Activated T-helper 2 cell treated with anti-CD3 and anti-CD28 coated beads, Interferon-gamma antibody, Interleukin-2, Interleukin-4, amounts not matched to agents 10 μg/mL and 5 μg/mL and 100 μg/mL, durations not matched to agents 14 hours and 24 hours and 36 hours (primary cell): ENCODE data around the gene ANKRD13D. TPM values are rescaled to one million over a fixed set of nuclear protein-coding genes. Genes with fewer than 3 reads are reported as not detected.

Experiments used
- DNase-seq: peaks from one replicate; pipeline ENCODE4 v3.0.0; 2021; ENCODE audit warnings: low spot score
- H3K27ac Mint-ChIP-seq: one replicate; pipeline ENCODE4 v1.8.0; 2021; ENCODE audit warnings: mixed read lengths
- H3K27me3 Mint-ChIP-seq: one replicate; pipeline ENCODE4 v1.8.0; 2021; ENCODE audit warnings: low read depth, mixed read lengths
- H3K36me3 Mint-ChIP-seq: one replicate; pipeline ENCODE4 v1.8.0; 2021; ENCODE audit warnings: low read depth, mixed read lengths
- H3K4me1 Mint-ChIP-seq: one replicate; pipeline ENCODE4 v1.8.0; 2021; ENCODE audit warnings: low read depth, mixed read lengths
- H3K4me3 Mint-ChIP-seq: one replicate; pipeline ENCODE4 v1.8.0; 2021; ENCODE audit warnings: low read depth, mild to moderate bottlenecking, moderate library complexity, mixed read lengths
- H3K9me3 Mint-ChIP-seq: one replicate; pipeline ENCODE4 v1.8.0; 2021; ENCODE audit warnings: mixed read lengths
- intact Hi-C: fragments of 100-400 bp; cut with micrococcal nuclease; formaldehyde crosslinking; loops from one replicate; pipeline ENCODE4 v1.15.1; 2023
- total RNA-seq: library from RNA; stranded (reverse); gene quantifications from 2 replicates; pipeline ENCODE4 v1.2.3, GENCODE V29; 2022

The ANKRD13D gene
- total RNA-seq, 1 donor from 2014 or later = 119 TPM

DNA sequence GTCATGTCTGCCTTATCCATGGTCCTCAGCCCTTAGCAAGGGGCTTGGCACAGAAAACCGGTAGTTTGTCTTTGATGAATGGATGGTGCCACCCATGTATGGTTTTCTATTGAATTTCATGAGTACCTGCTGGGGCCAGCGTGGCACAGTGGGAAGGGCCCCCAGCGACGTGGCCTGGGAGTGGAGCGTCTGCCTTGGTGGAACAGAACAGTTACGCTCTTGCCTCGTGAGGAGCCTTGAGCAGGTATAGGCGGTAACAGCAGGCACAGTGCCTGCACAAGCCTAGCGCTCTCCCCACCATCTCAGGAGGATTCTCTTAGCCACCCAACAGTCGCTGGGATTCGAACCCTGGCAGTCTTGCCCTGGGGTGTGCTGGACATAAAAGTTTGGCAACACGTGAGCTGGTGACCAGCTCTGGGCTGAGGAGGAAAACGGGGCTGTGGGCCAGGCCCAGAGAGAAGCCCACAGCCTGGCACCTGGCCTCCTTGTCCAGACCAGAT, 11.2 kb downstream of the ANKRD13D start:
- H3K27me3 Mint-ChIP-seq = no peaks in the 10 kb centered on the region
- intact Hi-C loops = no loop called here
- peaks cover 60% of the 10 kb centered on the region for H3K36me3 Mint-ChIP-seq
- H3K27ac Mint-ChIP-seq = no peak overlapping the region
- H3K4me3 Mint-ChIP-seq = no peak overlapping the region
- H3K9me3 Mint-ChIP-seq = peaks cover 18% of the 10 kb centered on the region
- no peak for DNase-seq
- peaks cover 5% of the 10 kb centered on the region for H3K4me1 Mint-ChIP-seq

DNA sequence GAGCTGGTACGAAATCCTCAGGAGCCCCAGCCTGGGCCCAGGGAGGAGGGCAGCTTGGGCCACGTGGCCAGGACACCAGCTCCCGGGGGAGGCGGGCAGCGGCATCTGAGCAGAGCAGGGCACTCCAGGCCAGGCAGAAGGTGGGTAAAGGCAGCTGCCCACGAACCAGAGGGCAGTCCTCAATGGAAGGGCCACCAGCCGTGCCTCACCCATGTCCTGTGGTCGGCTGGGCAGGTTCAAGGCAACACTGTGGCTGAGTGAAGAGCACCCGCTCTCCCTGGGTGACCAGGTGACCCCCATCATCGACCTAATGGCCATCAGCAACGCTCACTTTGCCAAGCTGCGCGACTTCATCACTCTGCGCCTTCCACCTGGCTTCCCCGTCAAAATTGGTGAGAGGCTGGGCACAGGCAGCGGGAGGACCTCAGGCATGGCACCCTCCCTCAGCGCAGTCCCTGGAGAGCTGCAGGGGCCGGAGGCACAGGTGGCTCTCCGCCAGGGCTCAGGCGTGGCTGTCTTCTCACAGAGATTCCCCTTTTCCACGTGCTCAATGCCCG, 11.7 kb downstream of the ANKRD13D start:
- DNase-seq = no peak
- no peaks in the 10 kb centered on the region for H3K27me3 Mint-ChIP-seq
- intact Hi-C loops = no loop called here
- peaks cover 55% of the 10 kb centered on the region for H3K36me3 Mint-ChIP-seq
- H3K27ac Mint-ChIP-seq = no peak overlapping the region
- peaks cover 13% of the 10 kb centered on the region for H3K9me3 Mint-ChIP-seq
- H3K4me3 Mint-ChIP-seq = no peak overlapping the region
- H3K4me1 Mint-ChIP-seq = peaks cover 5% of the 10 kb centered on the region

DNA sequence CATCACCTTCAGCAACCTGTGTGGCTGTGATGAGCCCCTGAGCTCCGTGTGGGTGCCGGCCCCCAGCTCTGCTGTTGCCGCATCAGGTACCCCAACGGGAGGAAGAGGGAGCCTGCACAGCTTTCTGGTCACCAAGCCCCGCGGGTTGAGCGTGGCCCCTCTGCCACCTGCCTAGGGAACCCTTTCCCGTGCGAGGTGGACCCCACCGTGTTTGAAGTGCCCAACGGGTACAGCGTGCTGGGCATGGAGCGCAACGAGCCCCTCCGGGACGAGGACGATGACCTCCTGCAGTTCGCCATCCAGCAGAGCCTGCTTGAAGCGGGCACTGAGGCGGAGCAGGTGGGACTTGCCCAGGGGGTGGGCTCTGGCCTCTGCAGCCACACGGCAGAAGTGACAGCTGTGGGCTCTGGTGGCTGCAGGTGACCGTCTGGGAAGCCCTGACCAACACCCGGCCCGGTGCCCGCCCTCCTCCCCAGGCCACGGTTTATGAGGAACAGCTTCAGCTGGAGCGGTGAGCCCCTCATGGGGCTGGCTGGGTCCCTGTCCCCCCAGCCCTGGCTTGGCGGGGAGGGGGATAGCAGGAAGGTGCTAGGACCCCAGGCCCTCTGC, 12.3 kb downstream of the ANKRD13D start:
- Mint-ChIP-seq H3K4me3 (no peak overlapping the region), H3K27ac (no peak overlapping the region), H3K27me3 (no peaks in the 10 kb centered on the region), H3K4me1 (peaks cover 5% of the 10 kb centered on the region), H3K36me3 (peaks cover 49% of the 10 kb centered on the region), H3K9me3 (peaks cover 7% of the 10 kb centered on the region)
- intact Hi-C loops = no loop called here
- no peak for DNase-seq

DNA sequence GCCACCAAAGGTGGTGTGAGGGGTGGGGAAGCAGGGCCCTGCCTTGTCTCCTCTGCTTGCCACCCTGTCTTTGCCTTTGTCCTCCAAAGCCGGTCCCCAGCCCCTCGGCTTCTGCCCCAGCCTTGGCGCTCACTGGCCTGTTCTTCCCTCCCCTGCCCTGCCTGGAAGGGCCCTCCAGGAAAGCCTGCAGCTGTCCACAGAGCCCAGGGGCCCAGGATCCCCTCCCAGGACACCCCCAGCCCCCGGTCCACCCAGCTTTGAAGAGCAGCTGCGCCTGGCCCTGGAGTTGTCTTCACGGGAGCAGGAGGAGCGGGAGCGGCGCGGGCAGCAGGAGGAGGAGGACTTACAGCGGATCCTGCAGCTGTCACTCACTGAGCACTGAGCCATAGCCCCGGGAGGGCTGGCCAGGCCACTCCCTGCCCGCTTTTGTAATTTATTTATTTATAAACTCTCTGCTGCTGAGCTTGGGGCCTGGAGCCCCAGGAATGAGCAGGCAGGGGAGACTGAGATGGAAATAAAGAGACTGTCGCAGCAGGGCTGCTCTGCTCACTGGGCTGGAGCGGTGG, 12.9 kb downstream of the ANKRD13D start:
- Mint-ChIP-seq H3K27me3 (no peaks in the 10 kb centered on the region), H3K4me1 (peaks cover 5% of the 10 kb centered on the region)
- intact Hi-C loops = no loop called here

DNA sequence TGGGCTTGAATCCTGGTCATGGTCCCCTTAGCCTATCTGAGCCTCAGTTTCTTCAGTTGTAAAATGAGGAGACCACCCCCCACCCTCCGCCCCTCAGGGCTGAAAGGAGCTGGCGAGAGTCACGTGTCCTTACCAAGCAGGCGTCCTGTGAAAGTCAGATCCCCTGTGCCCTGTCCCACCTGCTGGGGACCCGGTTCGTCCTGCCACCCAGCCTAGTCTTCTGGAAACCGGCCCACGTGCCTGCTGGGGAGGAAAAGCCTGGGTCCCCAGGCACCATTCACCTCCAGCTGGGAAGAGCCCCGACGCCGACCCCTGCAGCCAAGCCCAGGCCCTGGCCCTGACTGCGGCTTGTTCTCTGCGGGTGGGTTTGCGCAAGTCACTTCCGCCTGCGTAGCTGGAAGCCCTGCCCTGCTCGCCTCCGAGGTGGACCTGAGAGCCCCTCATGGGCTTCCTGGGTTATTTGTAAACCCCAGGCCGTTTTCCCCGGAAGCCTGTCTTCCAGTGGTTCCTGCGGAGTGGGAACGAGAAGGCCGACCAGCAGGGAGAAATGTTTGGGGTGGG, 13.5 kb downstream of the ANKRD13D start:
- Mint-ChIP-seq H3K36me3 (peaks cover 37% of the 10 kb centered on the region), H3K27me3 (no peaks in the 10 kb centered on the region), H3K9me3 (no peaks in the 10 kb centered on the region), H3K4me3 (peak overlapping the region; percentile 17), H3K27ac (no peak overlapping the region), H3K4me1 (peaks cover 5% of the 10 kb centered on the region)
- intact Hi-C loops = no loop called here
- DNase-seq = no peak

More for the DNA sequence above, 12.9 kb downstream of the ANKRD13D start:
- Mint-ChIP-seq H3K36me3 (peaks cover 43% of the 10 kb centered on the region), H3K9me3 (peaks cover 1% of the 10 kb centered on the region), H3K27ac (no peak overlapping the region), H3K4me3 (peak overlapping the region; percentile 13)
- no peak for DNase-seq

DNA sequence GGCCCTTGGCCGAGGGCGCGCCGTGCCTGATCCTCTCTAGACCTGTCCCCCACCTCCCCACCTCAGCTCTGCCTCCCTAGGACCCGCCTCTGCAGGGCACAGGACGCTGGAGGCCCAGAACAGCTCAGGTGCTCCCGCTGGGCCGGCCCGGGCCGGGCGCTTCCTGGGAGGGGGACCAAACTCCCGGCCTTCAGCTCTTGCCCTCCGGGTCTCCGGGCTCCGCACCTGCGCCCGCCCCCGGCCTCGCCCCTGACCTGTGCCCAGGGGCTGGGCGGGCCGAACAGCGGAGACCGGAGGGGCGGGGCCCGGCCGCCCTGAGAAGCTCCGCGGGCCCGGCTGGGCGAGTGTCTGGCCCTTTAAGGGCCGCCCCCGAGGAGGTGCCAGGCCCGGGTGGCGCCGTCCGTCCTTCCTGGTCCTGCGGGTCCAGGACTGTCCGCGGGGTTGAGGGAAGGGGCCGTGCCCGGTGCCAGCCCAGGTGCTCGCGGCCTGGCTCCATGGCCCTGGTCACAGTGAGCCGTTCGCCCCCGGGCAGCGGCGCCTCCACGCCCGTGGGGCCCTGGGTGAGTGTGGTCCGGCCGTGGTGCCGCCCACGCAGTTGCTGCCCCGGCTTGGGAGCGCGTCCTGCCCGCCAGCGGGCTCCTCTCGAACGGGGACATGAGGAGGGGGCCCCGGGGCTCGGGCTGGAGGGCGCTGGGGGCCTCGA, 14.2 kb downstream of the ANKRD13D start, which contains the start of gene SSH3:
TSS of gene SSH3 (plus strand) at position 399 of the 703 bp plus-strand sequence. CDS start at position 495, 96 bp downstream.
- Mint-ChIP-seq H3K27ac (no peak within 1 kb of the TSS), H3K4me1 (peaks cover 4% of the 10 kb centered on the region), H3K36me3 (peaks cover 31% of the 10 kb centered on the region), H3K9me3 (no peaks in the 10 kb centered on the region), H3K4me3 (peak within 1 kb of the TSS; percentile 51), H3K27me3 (no peaks in the 10 kb centered on the region)
- no peak for DNase-seq
- intact Hi-C loops = no loop called here

DNA sequence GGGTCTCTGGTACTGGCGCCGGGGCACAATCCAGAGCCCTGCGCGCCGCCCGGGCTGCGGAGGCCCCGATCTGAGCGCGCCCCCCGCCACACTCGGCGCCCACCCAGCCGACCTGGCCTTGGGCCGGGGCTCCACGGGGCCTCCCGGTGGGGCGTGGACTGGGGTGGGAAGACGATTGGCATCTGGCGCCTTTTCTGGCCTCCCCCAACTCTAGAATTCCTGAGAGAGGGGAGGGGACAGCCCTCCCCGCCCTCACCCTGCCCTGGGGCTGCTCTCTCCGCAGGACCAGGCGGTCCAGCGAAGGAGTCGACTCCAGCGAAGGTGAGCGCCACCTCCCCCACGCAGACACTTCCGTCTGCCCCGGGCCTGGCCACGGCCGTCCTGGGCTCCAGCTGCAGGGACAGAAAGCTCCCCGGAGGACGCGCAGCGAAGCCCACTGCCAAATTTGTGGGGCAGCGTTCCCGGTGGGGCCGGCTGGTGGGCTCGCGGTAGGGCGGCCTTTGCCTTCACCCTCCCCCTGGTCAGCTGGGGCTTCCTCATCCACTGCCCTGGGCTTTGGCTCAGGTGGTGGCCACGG, 14.8 kb downstream of the ANKRD13D start:
- Mint-ChIP-seq H3K27ac (no peak overlapping the region), H3K4me1 (no peaks in the 10 kb centered on the region)
- intact Hi-C loops = no loop called here

DNA sequence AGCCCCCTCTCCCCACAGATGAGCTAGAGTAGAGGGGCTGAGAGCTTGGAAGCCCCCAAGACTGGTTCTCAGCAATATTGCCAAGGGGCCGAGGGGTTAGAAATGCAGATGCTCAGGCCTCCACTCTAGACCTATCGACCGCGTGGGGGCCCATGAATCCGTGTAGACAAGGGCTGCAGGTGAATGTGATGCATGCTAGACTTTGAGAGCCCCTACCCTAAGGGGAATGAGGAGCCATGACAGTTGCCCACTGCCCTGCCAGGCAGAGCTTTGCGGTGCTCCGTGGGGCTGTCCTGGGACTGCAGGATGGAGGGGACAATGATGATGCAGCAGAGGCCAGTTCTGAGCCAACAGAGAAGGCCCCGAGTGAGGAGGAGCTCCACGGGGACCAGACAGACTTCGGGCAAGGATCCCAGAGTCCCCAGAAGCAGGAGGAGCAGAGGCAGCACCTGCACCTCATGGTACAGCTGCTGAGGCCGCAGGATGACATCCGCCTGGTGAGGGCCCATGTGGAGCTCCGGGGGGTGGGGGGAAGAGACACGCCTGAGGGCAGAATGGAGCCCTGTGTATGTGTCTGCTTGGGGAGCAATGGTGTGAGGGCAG, 15.5 kb downstream of the ANKRD13D start:
- H3K27ac Mint-ChIP-seq = no peak overlapping the region
- no peaks in the 10 kb centered on the region for H3K27me3 Mint-ChIP-seq
- peaks cover 21% of the 10 kb centered on the region for H3K36me3 Mint-ChIP-seq
- no peak for DNase-seq
- H3K4me3 Mint-ChIP-seq = peak overlapping the region; percentile 21
- intact Hi-C loops = no loop called here
- H3K9me3 Mint-ChIP-seq = no peaks in the 10 kb centered on the region
- H3K4me1 Mint-ChIP-seq = no peaks in the 10 kb centered on the region

More for the DNA sequence above, 14.8 kb downstream of the ANKRD13D start:
- DNase-seq = no peak
- H3K27me3 Mint-ChIP-seq = no peaks in the 10 kb centered on the region
- no peaks in the 10 kb centered on the region for H3K9me3 Mint-ChIP-seq
- H3K36me3 Mint-ChIP-seq = peaks cover 24% of the 10 kb centered on the region
- peak overlapping the region; percentile 51 for H3K4me3 Mint-ChIP-seq

DNA sequence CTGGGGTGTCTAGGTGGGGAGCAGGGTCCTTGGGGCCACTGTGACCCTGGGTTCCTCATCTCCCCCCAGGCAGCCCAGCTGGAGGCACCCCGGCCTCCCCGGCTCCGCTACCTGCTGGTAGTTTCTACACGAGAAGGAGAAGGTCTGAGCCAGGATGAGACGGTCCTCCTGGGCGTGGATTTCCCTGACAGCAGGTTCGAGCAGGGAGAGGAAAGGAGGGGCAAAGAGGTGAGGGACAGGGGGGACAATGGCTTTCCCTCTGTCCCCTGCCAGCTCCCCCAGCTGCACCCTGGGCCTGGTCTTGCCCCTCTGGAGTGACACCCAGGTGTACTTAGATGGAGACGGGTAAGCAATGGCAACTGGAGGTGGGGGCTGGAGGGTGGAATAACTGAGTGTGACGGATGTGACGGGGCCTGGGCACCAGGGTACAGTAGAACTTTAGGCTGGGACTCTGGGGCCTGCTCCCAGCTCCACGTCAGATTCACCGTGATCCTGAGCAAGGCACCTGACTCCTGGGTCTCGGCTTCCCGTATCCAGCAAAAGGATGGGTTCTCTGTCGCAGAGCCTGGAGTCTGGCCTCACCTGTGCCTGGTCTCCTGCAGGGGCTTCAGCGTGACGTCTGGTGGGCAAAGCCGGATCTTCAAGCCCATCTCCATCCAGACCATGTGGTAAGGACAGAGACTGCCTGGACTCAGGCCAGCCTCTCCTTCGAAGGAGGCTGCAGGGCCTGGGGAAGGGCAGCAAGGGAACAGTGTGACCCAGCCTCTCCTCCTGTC, 17.9 kb downstream of the ANKRD13D start:
- no peaks in the 10 kb centered on the region for H3K27me3 Mint-ChIP-seq
- H3K4me1 Mint-ChIP-seq = peaks cover 2% of the 10 kb centered on the region
- intact Hi-C loops = no loop called here
- H3K27ac Mint-ChIP-seq = no peak overlapping the region
- no peaks in the 10 kb centered on the region for H3K9me3 Mint-ChIP-seq
- no peak for DNase-seq
- H3K36me3 Mint-ChIP-seq = peaks cover 12% of the 10 kb centered on the region
- no peak overlapping the region for H3K4me3 Mint-ChIP-seq

DNA sequence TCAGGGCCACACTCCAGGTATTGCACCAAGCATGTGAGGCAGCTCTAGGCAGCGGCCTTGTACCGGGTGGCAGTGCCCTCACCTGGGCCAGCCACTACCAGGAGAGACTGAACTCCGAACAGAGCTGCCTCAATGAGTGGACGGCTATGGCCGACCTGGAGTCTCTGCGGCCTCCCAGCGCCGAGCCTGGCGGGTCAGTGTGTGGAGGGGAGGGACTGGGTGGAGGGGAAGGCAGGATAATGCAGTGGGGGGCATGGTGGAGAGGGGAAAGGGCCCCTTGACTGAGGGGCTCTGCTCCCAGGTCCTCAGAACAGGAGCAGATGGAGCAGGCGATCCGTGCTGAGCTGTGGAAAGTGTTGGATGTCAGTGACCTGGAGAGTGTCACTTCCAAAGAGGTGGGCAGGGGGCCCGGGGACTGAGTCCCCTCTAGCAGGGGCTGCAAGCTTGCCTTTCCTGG, 18.5 kb downstream of the ANKRD13D start:
- DNase-seq = no peak
- peaks cover 7% of the 10 kb centered on the region for H3K4me1 Mint-ChIP-seq
- no peaks in the 10 kb centered on the region for H3K9me3 Mint-ChIP-seq
- H3K36me3 Mint-ChIP-seq = peaks cover 7% of the 10 kb centered on the region
- no peak overlapping the region for H3K27ac Mint-ChIP-seq
- H3K4me3 Mint-ChIP-seq = no peak overlapping the region
- intact Hi-C loops = no loop called here
- H3K27me3 Mint-ChIP-seq = no peaks in the 10 kb centered on the region

DNA sequence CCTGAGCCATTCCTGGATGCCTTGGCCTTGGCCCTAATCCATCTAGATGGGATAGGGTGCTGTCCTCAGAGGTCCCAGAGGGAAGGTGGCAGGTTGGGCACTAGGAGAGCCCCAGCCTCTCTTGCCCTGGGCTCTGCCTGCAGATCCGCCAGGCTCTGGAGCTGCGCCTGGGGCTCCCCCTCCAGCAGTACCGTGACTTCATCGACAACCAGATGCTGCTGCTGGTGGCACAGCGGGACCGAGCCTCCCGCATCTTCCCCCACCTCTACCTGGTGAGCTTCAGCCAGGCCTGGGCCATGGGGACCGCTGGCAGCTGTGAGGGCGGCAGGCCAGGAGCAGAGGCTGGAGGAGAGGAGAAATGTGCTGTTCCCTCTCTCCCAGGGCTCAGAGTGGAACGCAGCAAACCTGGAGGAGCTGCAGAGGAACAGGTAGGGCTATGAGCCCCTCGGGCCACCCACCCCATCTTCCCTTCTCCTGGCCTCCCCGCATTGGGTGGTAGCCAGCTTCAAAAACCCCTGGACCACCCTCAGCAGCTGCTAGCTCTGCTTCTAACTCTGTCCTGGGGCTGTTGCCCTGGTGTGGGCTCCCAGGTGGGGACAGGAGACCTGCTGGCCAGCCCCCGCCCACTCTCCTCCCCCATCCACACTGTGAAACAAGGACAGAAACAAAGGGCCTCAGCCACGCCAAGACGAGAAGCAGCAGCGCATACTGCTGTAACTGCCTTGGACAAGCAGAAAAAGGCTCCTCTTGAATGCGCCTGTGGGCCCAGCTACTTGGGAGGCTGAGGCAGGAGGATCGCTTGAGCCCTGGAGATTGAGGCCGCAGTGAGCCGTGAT, 19.1 kb downstream of the ANKRD13D start:
- intact Hi-C loops = no loop called here
- Mint-ChIP-seq H3K9me3 (no peaks in the 10 kb centered on the region), H3K27ac (no peak overlapping the region), H3K36me3 (peaks cover 3% of the 10 kb centered on the region), H3K4me3 (no peak overlapping the region), H3K4me1 (peaks cover 14% of the 10 kb centered on the region), H3K27me3 (no peaks in the 10 kb centered on the region)
- no peak for DNase-seq
